ENCODE data around the gene SPTSSB.

The SPTSSB gene

GRCh38 chr3:161390200-161390599 is 18.9 kb upstream of the SPTSSB start:
- DNase-seq (ENCODE audit: low read depth): no peak

GRCh38 chr3:161389445-161390035 is 18.2 kb upstream of the SPTSSB start:
- DNase-seq (ENCODE audit: low read depth): no peak

- no peak for DNase-seq (ENCODE audit: low read depth)
These were observed 17.5 kb upstream of the SPTSSB start for GRCh38 chr3:161388855-161389254.

- no peak for DNase-seq (ENCODE audit: low read depth)
These were observed 15.9 kb upstream of the SPTSSB start for GRCh38 chr3:161386991-161387770.

GRCh38 chr3:161372321-161373260 is 1.3 kb upstream of the SPTSSB start:
- DNase-seq (ENCODE audit: low read depth): no peak

- no peak for DNase-seq (ENCODE audit: low read depth)
These were observed 1.8 kb downstream of the SPTSSB start for GRCh38 chr3:161369531-161369930.

GRCh38 chr3:161366094-161366493 is 5.2 kb downstream of the SPTSSB start:
- no peak for DNase-seq (ENCODE audit: low read depth)

- DNase-seq (ENCODE audit: low read depth): no peak
These were observed 12.8 kb downstream of the SPTSSB start for GRCh38 chr3:161358488-161358887.

- no peak for DNase-seq (ENCODE audit: low read depth)
These were observed 15.0 kb downstream of the SPTSSB start for GRCh38 chr3:161356287-161356686.

- no peak for DNase-seq (ENCODE audit: low read depth)
These were observed 15.8 kb downstream of the SPTSSB start for GRCh38 chr3:161355508-161355907.

- DNase-seq (ENCODE audit: low read depth): no peak
These were observed 16.8 kb downstream of the SPTSSB start for GRCh38 chr3:161354554-161354953.

GRCh38 chr3:161351330-161351729 is 20.0 kb downstream of the SPTSSB start:
- no peak for DNase-seq (ENCODE audit: low read depth)

- DNase-seq (ENCODE audit: low read depth): no peak
These were observed 20.4 kb downstream of the SPTSSB start for GRCh38 chr3:161350916-161351315.

GRCh38 chr3:161349529-161350312 is 21.6 kb downstream of the SPTSSB start:
- no peak for DNase-seq (ENCODE audit: low read depth)

GRCh38 chr3:161348796-161349400 is 22.4 kb downstream of the SPTSSB start:
- DNase-seq (ENCODE audit: low read depth): no peak

- no peak for DNase-seq (ENCODE audit: low read depth)
These were observed 23.6 kb downstream of the SPTSSB start for GRCh38 chr3:161347726-161348125.

- no peak for DNase-seq (ENCODE audit: low read depth)
These were observed 26.3 kb downstream of the SPTSSB start for GRCh38 chr3:161345023-161345422.

GRCh38 chr3:161343986-161344385 is 27.3 kb downstream of the SPTSSB start:
- no peak for DNase-seq (ENCODE audit: low read depth)

- DNase-seq (ENCODE audit: low read depth): no peak
These were observed 27.8 kb downstream of the SPTSSB start for GRCh38 chr3:161343540-161343939.

- DNase-seq (ENCODE audit: low read depth): no peak
These were observed 28.7 kb downstream of the SPTSSB start for GRCh38 chr3:161342629-161343028.

All from CMK (cell line).